Activated effector memory CD4-positive, alpha-beta T cell treated with anti-CD3 and anti-CD28 coated beads, Interleukin-2, amount 50 U/mL, for 16 hours (primary cell): ENCODE data around the gene ABHD4.
A peak's percentile ranks its signal among the peaks of the same experiment; 100 is the strongest.
"Not testable (repeated sequence)": the region's sequence is repeated elsewhere in the genome, so short reads cannot be mapped to it uniquely, and the experiment has no call there.

Source experiments
- DNase-seq: peaks from one replicate; pipeline ENCODE4 v3.0.0-alpha.2; 2020

ABHD4 gene

DNA sequence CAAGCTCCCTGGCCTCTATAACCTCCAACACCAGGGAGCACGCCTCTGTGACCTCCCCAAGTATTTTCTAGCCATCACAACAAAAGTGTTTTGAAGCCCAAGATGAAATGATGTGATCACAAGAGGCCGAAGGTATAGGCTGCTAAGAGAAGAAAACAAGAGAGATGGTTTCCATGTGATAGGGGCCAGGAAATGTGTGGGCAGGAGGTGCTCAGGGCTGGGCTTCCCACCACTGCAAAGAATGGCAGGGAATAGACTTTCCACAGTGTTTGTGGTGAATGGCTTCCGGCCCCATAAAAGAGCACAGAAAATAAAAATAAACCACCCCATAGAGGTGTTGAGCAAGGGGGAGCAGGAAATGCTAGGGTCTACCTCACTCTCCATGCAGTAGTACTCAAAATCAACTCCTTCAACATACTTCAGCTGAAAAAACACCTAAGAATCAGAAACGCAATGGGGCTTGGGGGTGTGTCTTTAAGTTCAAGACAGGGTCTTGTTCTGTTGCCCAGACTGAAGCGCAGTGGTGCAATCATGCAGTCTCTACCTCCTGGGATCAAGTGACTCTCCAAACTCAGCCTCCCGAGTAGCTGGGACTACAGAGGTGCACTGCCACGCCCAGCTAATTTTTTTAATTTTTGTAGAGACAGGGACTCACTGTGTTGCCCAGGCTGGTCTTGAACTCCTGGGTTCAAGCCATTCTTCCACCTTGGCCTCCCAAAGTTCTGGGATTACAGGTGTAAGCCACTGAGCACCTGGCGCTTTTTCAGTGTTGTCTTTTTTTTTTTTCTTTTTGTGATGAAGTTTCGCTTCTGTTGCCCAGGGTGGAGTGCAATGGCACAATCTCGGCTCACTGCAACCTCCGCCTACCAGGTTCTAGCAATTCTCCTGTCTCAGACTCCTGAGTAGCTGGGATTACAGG lies 36.2 kb upstream of the ABHD4 start:
- peak; percentile 89 for DNase-seq

DNA sequence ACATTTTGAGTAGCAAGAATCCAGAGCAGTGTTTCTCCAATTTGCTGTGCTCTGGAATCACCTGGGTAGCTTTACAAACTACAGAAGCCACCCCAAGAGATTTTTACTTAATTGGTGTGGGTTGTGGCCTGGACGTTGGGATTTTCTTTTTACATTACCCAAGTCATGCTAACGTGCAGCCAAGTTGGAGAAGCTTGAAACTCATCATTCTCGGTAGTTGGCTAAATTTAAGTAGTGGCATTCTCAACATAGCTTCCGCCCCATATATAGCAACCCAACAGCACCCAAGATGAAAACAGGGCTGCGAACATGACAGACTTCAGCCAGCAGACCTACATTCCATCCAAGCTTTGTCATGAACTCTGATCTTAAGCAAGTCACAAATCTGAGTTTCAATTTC lies 34.1 kb upstream of the ABHD4 start:
- DNase-seq: no peak

- no peak for DNase-seq
Observed at GRCh38 chr14:22564463-22564862, 33.6 kb upstream of the ABHD4 start.

DNA sequence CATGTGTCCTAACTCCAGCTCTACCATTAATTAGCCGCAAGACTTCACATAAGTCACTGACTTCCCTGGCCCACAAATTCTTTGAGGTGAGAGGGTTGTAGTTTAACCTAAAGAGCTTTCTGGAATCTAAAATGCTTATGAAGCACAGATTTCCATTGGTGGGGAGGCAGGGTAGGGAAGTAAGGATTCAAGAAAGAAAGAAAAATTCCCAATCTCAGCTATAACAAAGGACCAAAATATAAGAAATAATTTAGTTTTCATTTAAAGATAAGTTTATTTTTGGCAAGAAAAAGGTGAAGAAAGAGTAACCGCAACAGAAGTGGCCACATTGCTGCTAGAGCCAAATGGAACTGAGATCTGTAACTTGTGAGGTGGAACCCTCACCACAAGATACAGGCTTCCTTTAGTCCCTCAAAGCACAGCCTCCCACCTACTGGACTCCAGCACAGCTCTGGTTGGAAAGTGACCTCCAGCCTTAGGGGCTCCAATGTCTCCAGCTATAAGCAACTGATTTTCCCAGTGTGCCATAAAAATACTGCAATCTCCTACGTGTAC lies 32.6 kb upstream of the ABHD4 start:
- peak; percentile 62 for DNase-seq

- peak; percentile 65 for DNase-seq
Observed at GRCh38 chr14:22566266-22566665, 31.8 kb upstream of the ABHD4 start.

DNA sequence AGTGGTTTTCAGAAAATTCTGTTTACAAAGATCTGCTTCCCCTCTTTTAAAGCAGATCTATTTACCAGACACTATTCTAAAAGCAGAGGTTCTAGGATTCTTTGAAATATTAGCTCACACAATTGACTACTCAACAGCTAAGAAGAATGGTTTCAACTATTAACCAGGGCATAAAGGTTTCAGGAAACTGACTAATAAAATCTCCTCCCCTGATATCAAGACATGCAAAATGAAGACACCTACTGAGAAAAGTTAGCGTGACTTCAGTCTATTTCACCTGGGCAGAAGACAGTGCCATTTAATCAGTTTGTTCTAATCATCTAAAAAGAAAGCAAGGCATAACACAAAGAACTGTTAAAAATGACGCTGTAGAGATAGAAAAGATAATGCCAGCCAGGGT lies 31.3 kb upstream of the ABHD4 start:
- DNase-seq: no peak

GRCh38 chr14:22567437-22567836 lies 30.7 kb upstream of the ABHD4 start:
- DNase-seq: no peak

DNA sequence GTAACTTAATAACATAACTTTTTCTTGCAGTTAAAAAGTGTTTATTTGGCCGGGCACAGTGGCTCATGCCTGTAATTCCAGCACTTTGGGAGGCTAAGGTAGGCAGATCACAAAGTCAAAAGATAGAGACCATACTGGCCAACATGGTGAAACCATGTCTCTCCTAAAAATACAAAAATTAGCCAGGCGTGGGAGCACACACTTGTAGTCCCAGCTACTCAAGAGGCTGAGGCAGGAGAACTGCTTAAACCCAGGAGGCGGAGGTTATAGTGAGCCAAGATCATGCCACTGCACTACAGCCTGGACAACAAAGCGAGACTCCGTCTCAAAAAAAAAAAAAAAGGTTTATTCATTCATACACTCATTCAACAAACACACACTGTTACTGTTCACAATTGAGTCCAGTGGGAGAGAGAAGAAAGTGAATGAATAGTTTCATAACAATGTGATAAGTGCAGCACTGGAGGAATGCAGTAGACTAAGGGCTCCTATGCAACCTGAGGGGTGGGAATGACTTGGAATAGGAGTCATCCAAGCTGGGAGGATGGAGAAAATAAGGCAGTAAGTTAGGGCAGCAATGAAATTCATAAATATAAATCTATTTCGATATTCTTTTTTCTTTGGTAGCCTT lies 28.9 kb upstream of the ABHD4 start:
- DNase-seq: peak; percentile 60

DNA sequence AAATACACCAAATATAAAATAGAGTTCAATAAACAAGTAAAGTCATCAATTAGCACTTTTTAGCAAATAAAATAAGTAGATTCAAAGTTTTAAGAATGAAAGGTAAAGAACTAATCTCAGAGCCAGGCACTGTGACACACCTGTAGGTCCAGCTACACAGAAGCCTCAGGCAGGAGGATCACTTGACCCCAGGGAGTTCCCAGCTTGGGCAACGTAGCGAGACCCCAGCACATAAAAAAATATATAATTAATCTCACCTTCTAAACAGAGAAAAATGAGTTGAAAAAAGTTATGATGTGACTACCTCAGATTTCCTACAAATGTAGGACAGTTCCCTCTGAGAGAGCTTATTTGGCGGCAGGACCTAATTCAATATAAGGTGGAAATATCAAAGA lies 28.4 kb upstream of the ABHD4 start:
- peak; percentile 64 for DNase-seq

DNA sequence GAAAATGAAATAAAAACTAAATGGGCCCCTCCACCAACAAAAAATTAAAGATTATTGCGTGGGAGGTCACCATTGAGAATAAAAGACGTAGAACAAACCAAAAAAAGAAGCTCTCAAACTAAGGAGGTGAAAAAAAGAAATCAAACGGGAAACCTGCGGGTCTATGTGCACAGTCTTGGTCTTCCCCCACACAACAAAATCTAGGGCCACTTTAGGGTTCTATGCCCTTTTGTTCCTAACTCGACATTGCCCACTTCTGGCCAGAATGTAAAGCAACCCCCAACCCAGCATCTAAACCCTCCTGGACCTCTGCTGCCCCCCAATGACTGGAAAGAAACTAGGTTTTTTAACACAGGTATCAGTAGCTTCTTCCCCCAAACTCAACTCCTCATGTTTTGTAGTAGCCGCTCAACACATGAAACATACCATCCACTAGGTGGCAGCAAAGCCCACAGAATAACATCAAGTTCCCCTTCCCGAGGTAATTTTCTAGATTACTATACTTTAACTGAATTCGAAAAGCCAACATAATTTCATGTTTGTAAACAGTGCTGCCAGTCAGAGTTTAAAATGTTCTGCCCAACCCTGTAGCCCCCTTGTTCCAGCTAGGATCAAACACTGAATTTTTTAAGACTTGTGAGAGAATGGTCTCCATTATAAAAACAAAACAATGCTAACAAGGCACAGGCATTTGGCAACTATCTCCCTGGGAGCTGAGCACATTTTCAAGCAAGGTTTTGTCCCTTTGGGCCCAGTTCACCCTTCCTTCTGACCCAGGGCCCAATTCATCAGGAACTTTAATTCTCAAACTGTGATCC lies 27.8 kb upstream of the ABHD4 start:
- DNase-seq: peak; percentile 90

DNA sequence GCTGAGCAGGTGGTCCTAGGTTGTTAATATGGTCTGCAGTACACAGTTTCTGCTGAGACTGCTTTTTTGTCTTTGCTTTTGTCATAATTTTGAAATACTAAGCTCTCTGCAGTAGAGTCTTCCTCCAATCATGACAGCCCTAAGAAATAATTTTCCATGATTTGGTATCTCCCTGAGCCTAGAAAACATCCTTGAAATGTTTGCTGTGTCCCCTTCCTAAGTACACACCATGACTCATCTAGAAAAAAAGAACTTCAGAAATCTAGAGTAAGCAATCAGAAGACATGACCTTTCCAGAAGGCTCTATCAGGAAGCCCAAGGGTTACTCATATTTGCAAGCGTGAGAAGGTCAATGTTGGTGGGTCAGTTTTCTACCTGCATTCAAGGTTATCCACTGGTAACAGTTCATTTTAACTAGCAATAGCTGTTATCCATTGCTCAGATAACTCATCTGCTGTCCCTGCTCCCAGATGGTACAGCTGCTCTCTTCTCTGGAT lies 25.5 kb upstream of the ABHD4 start:
- no peak for DNase-seq

DNA sequence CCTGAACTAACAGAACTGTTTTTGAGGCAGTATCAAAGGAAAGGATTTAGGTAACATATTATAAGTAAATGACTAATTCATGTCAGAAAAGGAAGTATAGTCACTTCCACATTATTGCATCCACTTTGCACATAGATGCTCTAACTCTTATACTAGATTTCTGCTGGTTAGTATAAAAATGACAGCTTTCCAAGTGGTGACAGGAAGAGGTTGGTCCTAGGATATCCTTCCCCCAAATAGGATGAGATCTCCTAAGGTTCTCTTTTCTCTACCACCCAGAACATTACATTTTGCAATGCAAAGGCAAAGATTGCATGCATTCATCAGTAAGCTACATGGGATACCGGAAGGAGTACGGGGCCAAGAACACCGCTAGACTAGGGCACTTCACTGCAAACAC lies 24.3 kb upstream of the ABHD4 start:
- no peak for DNase-seq

GRCh38 chr14:22577334-22577908 lies 20.7 kb upstream of the ABHD4 start:
- no peak for DNase-seq

GRCh38 chr14:22579236-22579635 lies 18.9 kb upstream of the ABHD4 start:
- DNase-seq: no peak

DNA sequence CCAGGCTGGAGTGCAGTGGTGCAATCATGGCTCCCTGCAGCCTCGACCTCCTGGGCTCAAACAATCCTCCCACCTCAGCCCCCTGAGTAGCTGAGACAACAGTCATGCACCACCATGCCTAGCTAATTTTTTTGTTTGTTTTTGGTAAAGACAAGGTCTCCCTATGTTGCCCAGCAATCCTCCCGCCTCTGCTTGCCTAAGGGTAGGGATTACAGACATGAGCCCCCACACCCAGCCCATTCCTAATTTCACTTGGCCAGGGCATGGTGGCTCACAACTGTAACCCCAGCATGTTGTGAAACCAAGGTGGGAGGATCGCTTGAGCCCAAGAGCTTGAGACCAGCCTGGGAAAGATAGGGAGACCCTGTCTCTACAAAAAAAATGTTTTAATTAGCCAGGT lies 18.2 kb upstream of the ABHD4 start:
- no peak for DNase-seq

DNA sequence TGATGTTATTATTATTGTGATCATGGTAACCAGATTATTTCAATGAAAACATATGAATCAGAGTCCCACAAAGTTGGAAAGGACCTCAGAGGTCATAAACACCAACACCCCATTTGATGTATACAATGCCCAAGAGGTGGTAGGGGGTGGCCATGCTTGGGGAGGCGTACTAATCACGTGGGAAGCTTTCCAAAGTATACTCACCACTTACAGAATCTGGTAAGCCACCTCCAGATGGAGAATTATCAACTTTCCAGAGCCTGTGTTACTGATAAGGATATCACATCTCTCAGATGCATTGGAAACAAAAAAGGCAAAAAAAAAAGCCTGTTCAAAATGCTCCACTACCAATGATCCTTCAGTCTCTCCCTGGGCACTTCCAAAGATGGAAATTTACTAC lies 17.5 kb upstream of the ABHD4 start:
- DNase-seq: no peak

DNA sequence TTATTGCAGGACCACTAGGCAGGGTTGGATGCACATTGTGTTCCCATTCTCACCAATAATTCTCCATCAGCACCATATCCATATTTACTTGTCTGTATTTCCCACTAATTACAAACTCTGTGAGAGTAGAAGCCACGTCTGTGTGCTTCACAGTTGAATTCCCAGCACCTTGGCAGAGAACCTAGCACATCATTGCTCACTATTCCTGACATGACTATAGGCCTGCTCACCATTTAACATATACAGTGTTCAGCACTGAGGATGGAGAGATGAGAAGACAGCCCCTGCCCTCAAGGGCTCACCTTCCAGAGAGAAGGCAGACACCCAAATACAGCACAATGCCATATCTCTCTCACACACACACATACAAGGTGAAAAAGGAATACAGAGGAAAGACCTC lies 14.1 kb upstream of the ABHD4 start:
- no peak for DNase-seq

GRCh38 chr14:22587247-22587646 lies 10.9 kb upstream of the ABHD4 start:
- DNase-seq: no peak

- not testable (repeated sequence) for DNase-seq
Observed at GRCh38 chr14:22587677-22588422, 10.2 kb upstream of the ABHD4 start.

DNA sequence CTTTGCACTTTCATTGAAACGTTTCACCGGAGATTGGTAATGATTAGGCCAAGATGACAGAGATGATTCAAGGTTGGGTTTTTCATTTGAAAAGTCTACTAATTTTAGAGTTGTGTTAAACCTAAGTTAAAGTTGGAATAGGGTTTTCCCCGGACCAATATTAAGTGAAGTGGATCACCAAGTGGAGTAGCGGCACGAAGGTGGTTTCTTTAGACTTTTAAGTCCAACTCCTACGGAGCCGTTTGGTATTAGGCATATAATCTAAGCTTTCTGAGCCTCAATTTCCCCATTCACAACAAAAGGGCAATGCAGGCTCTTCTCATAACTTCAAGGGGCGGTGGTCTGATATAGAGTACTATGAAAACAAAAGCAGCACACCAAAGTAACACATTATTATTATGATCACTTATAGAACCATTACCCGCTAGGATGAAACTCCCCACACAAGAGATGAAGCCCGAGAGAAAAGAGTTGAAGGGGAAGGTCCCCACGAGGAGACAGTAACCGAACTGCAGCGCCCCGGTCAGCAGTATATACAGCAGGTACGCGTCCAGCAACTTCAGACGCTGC lies 9.5 kb upstream of the ABHD4 start:
- no peak for DNase-seq

- peak; percentile 100 for DNase-seq
Observed at GRCh38 chr14:22589096-22589839, 8.8 kb upstream of the ABHD4 start, which contains the start of gene DAD1. Gene DAD1 (minus strand): TSS chr14:22589224. CDS start chr14:22589157, 67 bp downstream.
